Mucosa of rectum (tissue), 2 donors: ENCODE data around the gene TEX38.

ENCODE experiments used
- H3K27ac ChIP-seq, 2 donors: one replicate each; pipeline ENCODE4 v1.7.0; 2013; ENCODE audit warnings: inconsistent platforms in 2 of 2, low read depth in 2 of 2, low read length in 2 of 2
- H3K27me3 ChIP-seq, 2 donors: one replicate each; pipeline ENCODE4 v1.7.0; 2013; ENCODE audit warnings: low read length in 2 of 2; ENCODE audit not compliant: control insufficient read depth in 2 of 2, insufficient read depth in 2 of 2
- H3K36me3 ChIP-seq, 2 donors: one replicate each; pipeline ENCODE4 v1.7.0; 2013; ENCODE audit warnings: low read length in 2 of 2; ENCODE audit not compliant: control insufficient read depth in 2 of 2, insufficient read depth in 2 of 2
- H3K4me1 ChIP-seq, 2 donors: one replicate each; pipeline ENCODE4 v1.7.0; 2013; ENCODE audit warnings: low read length in 2 of 2, mild to moderate bottlenecking in 1 of 2; ENCODE audit not compliant: control insufficient read depth in 2 of 2, insufficient read depth in 2 of 2
- H3K4me3 ChIP-seq, 2 donors: one replicate each; pipeline ENCODE4 v1.7.0; 2013; ENCODE audit warnings: low read length in 2 of 2
- H3K9ac ChIP-seq, 2 donors: one replicate each; pipeline ENCODE4 v1.7.0; 2013; ENCODE audit warnings: low read length in 2 of 2, low read depth in 1 of 2, mild to moderate bottlenecking in 1 of 2
- H3K9me3 ChIP-seq, 2 donors: one replicate each; pipeline ENCODE4 v1.7.0; 2013; ENCODE audit warnings: low read length in 2 of 2; ENCODE audit not compliant: control insufficient read depth in 2 of 2
- donor health status: healthy.
- donor health status: Normal muscosa, but diverticular disease.

TEX38 gene

GRCh38 chr1:46671554-46671953 lies at the start of gene TEX38:
TSS of gene TEX38 (plus strand) at chr1:46671854. CDS start at chr1:46671935, 81 bp downstream.
- no peaks in the 10 kb centered on the region for H3K9me3 ChIP-seq
- no peaks in the 10 kb centered on the region for H3K27me3 ChIP-seq
- H3K4me3 ChIP-seq: no peak within 1 kb of the TSS
- no peak within 1 kb of the TSS for H3K27ac ChIP-seq
- peaks cover 18 to 20% of the 10 kb centered on the region in 2 donors for H3K36me3 ChIP-seq
- H3K9ac ChIP-seq: no peak within 1 kb of the TSS
- H3K4me1 ChIP-seq: peaks cover 11 to 14% of the 10 kb centered on the region in 2 donors

GRCh38 chr1:46621930-46622329 lies 49.7 kb upstream of the TEX38 start:
- H3K4me3 ChIP-seq: no peak overlapping the region
- H3K27me3 ChIP-seq: no peaks in the 10 kb centered on the region
- peak overlapping the region in 1 of 2 donors; percentile 38 for H3K27ac ChIP-seq
- no peaks in the 10 kb centered on the region for H3K36me3 ChIP-seq
- H3K9ac ChIP-seq: peak overlapping the region in 1 of 2 donors; percentile 21
- no peaks in the 10 kb centered on the region for H3K9me3 ChIP-seq
- H3K4me1 ChIP-seq: peaks cover 2 to 9% of the 10 kb centered on the region in 2 donors

- Histone ChIP-seq H3K9me3 (no peaks in the 10 kb centered on the region), H3K9ac (peak overlapping the region in 1 of 2 donors; percentile 21), H3K27me3 (no peaks in the 10 kb centered on the region), H3K27ac (peak overlapping the region in 1 of 2 donors; percentile 38), H3K4me1 (peaks cover 2 to 9% of the 10 kb centered on the region in 2 donors), H3K4me3 (no peak overlapping the region), H3K36me3 (no peaks in the 10 kb centered on the region)
Measured at GRCh38 chr1:46622344-46622743, 49.3 kb upstream of the TEX38 start.

- H3K36me3 ChIP-seq: no peaks in the 10 kb centered on the region
- H3K9me3 ChIP-seq: no peaks in the 10 kb centered on the region
- H3K27me3 ChIP-seq: no peaks in the 10 kb centered on the region
- peaks cover 0 to 9% of the 10 kb centered on the region in 2 donors for H3K4me1 ChIP-seq
- no peak overlapping the region for H3K27ac ChIP-seq
- H3K4me3 ChIP-seq: no peak overlapping the region
- no peak overlapping the region for H3K9ac ChIP-seq
Measured at GRCh38 chr1:46623743-46624644, 47.7 kb upstream of the TEX38 start.

- H3K27me3 ChIP-seq: no peaks in the 10 kb centered on the region
- no peaks in the 10 kb centered on the region for H3K4me1 ChIP-seq
- no peak overlapping the region for H3K9ac ChIP-seq
- H3K9me3 ChIP-seq: no peaks in the 10 kb centered on the region
- H3K27ac ChIP-seq: no peak overlapping the region
- peaks cover 30 to 38% of the 10 kb centered on the region in 2 donors for H3K36me3 ChIP-seq
- no peak overlapping the region for H3K4me3 ChIP-seq
Measured at GRCh38 chr1:46630719-46631118, 40.9 kb upstream of the TEX38 start.

- H3K27me3 ChIP-seq: no peaks in the 10 kb centered on the region
- H3K9ac ChIP-seq: no peak overlapping the region
- H3K36me3 ChIP-seq: peaks cover 33 to 48% of the 10 kb centered on the region in 2 donors
- no peaks in the 10 kb centered on the region for H3K9me3 ChIP-seq
- H3K27ac ChIP-seq: no peak overlapping the region
- no peak overlapping the region for H3K4me3 ChIP-seq
- H3K4me1 ChIP-seq: peaks cover 0 to 4% of the 10 kb centered on the region in 2 donors
Measured at GRCh38 chr1:46635205-46635604, 36.4 kb upstream of the TEX38 start.

- peaks cover 24 to 41% of the 10 kb centered on the region in 2 donors for H3K36me3 ChIP-seq
- H3K4me3 ChIP-seq: no peak overlapping the region
- H3K27me3 ChIP-seq: no peaks in the 10 kb centered on the region
- H3K9ac ChIP-seq: no peak overlapping the region
- no peak overlapping the region for H3K27ac ChIP-seq
- H3K9me3 ChIP-seq: no peaks in the 10 kb centered on the region
- peaks cover 0 to 4% of the 10 kb centered on the region in 2 donors for H3K4me1 ChIP-seq
Measured at GRCh38 chr1:46637444-46638083, 34.1 kb upstream of the TEX38 start.

GRCh38 chr1:46638921-46639320 lies 32.7 kb upstream of the TEX38 start:
- H3K9ac ChIP-seq: no peak overlapping the region
- no peaks in the 10 kb centered on the region for H3K9me3 ChIP-seq
- H3K27ac ChIP-seq: no peak overlapping the region

GRCh38 chr1:46639547-46639946 lies 32.1 kb upstream of the TEX38 start:
- no peak overlapping the region for H3K9ac ChIP-seq
- H3K36me3 ChIP-seq: peaks cover 22 to 25% of the 10 kb centered on the region in 2 donors

More at GRCh38 chr1:46638921-46639320, 32.7 kb upstream of the TEX38 start:
- Histone ChIP-seq H3K4me3 (no peak overlapping the region), H3K27me3 (no peaks in the 10 kb centered on the region), H3K36me3 (peaks cover 24 to 31% of the 10 kb centered on the region in 2 donors), H3K4me1 (peaks cover 8 to 11% of the 10 kb centered on the region in 2 donors)

GRCh38 chr1:46642115-46642680 lies 29.5 kb upstream of the TEX38 start:
- Histone ChIP-seq H3K27ac (no peak overlapping the region), H3K36me3 (peaks cover 7 to 15% of the 10 kb centered on the region in 2 donors), H3K4me3 (no peak overlapping the region), H3K27me3 (no peaks in the 10 kb centered on the region), H3K9ac (no peak overlapping the region), H3K4me1 (peaks cover 8 to 11% of the 10 kb centered on the region in 2 donors), H3K9me3 (no peaks in the 10 kb centered on the region)

More at GRCh38 chr1:46639547-46639946, 32.1 kb upstream of the TEX38 start:
- Histone ChIP-seq H3K27me3 (no peaks in the 10 kb centered on the region), H3K4me3 (no peak overlapping the region), H3K27ac (no peak overlapping the region), H3K4me1 (peaks cover 8 to 11% of the 10 kb centered on the region in 2 donors), H3K9me3 (no peaks in the 10 kb centered on the region)
